GM19023 (cell line): ENCODE measurements around the gene TSEN54.
"Not testable (repeated sequence)": the region's sequence is repeated elsewhere in the genome, so short reads cannot be mapped to it uniquely, and the experiment has no call there.

Experiments used
- ATAC-seq: cut with Tn5 transposase; IDR thresholded peaks from one replicate; pipeline ENCODE4 v1.9.1; 2021; ENCODE audit warnings: mild to moderate bottlenecking, moderate library complexity; ENCODE audit not compliant: unreplicated experiment

Gene TSEN54

DNA sequence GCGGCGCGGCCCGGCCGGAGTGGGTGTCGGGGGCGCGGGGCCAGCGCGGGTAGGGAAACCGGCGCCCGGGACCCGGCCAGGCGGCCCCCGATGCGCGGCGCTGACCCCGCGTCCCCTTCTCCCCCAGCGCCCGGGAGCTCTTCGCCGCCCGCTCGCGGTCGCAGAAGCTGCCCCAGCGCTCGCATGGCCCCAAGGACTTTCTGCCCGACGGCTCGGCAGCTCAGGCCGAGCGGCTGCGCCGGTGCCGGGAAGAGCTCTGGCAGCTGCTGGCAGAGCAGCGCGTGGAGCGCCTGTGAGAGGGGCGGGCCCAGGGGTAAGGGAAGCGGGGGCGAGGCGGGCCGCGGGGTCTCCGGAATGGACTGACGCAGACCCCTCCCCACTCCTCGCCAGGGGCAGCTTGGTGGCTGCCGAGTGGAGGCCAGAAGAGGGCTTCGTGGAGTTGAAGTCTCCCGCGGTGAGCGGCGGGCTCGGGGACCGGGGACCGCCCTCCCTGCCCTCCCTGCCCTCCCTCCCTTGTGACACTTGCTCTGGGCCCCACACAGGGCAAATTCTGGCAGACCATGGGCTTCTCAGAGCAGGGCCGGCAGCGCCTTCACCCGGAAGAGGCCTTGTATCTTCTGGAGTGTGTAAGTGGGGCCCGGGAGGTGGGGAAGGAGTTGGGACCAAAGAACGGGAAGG lies 430 bp downstream of the TSEN54 start:
- ATAC-seq, result peak; percentile 17

DNA sequence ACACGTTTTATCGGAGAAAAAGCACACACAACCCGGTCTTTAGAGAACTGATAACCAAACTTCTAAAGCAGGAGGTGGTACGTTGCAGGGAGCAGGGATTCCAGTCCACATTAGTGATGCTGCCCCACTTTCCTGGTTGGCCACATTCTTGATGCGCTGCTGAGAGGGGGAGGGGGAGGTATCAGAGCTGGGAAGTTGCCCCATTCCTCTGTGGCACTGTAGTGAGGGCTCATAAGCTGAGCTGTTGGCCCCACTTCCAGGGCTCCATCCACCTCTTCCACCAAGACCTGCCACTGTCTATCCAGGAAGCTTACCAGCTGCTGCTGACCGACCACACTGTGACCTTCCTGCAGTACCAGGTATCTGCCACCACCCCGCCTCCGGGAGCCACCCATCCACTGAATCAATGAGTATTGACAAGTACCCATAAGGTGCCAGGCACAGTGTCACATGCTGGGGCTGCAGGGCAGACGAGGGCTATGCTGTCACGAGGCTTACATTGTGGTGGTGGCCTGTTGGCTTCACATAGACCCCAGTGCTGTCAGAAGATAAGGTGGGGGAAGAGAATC lies 1.1 kb downstream of the TSEN54 start:
- no peak for ATAC-seq

DNA sequence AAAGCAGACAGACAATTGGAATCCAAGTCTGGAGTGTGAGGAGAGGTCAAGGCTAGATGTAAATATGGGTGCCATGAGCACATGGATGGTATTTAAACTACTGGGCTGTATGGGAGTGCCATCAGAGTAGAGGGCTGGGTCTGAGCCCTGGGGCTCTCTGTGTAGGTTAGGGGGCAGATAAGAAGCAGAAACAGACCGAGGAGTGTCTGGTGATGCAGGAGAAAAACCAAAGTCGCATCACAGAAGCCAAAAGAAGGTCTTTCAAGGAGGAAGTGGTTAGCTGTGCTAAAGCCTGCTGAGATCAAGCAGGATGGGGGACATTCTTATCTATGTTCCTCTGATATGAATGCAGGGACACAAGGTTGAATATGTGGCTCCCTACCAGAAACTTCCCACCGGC lies 1.9 kb downstream of the TSEN54 start:
- no peak for ATAC-seq

DNA sequence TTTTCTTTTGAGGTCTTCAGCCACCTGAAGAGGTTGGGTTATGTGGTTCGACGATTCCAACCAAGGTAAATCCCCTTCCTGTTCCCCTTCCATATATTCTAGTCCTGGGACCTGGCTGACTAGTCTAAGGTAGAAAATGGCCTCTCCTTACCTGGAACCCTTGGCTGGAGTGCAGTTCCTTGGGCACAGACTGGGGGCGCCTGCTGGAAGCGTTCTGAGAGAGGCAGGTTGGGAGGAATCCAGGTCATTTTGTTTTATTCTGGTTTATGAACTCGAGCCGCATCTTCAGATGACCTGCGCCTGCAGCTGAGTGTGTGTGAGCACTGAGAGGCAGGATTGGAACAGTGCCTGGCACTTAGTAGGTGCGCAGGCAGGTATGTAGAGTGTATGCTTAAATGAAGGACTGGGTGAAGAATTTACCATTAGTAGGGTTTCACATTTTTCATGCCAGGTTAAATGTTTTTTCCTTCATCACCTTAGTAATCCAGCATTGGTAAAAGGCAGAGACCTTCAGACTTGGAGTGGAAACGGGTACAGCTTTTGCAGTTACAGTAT lies 2.7 kb downstream of the TSEN54 start:
- ATAC-seq, result no peak

DNA sequence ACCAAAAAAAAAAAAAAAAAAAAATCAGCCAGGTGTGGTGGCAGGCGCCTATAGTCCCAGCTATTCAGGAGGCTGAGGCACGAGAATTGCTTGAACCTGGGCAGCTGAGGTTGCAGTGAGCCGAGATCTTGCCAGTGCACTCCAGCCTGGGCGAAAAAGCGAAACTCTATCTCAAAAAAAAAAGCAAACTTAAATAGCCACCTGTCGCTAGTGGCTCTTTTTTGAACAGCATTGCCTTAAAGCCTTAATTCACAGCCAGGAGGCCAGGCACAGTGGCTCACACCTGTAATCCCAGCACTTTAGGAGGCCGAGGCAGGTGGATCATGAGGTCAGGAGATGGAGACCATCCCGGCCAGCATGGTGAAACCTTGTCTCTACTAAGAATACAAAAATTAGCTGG lies 4.1 kb downstream of the TSEN54 start:
- not testable (repeated sequence) for ATAC-seq

DNA sequence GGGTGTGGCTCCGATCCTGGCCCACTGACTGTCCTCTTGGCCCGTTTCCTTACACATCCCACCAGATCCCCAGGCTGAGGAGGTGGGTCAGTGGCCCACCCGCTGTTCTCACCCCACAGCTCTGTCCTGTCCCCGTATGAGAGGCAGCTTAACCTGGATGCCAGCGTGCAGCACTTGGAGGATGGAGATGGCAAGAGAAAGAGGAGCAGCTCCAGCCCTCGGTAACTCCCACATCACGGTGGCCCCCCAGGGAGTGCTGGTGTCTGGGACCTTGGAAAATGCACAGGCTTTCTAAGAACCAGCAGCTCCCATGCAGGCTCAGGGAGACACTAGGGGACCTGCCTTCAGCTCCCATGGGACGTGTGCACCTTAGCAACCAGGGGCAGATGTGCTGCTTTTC lies 5.0 kb downstream of the TSEN54 start:
- no peak for ATAC-seq

DNA sequence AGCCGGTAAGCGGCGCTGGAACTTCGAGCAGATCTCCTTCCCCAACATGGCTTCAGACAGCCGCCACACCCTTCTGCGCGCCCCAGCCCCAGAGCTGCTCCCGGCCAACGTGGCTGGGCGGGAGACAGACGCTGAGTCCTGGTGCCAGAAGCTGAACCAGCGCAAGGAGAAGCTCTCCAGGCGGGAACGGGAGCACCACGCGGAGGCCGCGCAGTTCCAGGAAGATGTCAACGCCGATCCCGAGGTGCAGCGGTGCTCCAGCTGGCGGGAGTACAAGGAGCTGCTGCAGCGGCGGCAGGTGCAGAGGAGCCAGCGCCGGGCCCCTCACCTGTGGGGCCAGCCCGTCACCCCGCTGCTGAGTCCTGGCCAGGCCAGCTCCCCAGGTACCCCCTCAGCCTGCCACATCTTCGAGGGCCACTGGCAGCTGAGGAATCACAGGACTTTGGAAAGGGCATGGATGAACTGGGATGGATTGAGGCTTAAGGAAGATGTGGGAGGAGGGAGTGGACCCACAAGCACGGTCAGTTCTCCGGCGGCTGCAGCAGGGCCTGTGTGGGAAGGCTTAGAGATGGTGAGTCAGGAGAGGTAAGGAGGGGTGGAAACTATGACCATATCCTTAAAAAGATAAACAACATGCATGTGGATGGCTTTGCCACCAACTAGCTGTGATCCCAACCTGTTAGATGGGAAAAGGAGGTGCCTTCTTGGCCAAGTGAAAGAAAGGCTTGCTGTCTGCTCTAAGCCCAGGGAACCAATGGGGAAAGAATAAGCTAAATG lies 5.8 kb downstream of the TSEN54 start:
- no peak for ATAC-seq

DNA sequence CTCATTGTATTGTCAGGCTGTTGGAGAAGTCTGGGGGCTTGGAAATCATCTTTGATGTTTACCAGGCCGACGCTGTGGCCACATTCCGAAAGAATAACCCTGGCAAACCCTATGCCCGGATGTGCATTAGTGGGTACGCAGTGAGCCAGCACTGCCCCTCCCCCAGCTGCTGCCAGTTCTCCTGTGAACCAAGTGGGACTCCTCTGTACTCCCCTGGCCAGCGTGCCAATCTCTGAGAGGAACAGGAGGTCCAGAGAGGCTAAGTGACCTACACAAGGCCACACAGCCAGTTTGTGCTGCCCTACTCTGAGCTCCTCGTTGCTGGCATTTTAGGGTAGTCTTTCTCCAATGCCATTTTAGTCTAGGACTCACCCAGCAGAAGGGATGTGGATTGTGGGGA lies 7.3 kb downstream of the TSEN54 start:
- ATAC-seq, result no peak

DNA sequence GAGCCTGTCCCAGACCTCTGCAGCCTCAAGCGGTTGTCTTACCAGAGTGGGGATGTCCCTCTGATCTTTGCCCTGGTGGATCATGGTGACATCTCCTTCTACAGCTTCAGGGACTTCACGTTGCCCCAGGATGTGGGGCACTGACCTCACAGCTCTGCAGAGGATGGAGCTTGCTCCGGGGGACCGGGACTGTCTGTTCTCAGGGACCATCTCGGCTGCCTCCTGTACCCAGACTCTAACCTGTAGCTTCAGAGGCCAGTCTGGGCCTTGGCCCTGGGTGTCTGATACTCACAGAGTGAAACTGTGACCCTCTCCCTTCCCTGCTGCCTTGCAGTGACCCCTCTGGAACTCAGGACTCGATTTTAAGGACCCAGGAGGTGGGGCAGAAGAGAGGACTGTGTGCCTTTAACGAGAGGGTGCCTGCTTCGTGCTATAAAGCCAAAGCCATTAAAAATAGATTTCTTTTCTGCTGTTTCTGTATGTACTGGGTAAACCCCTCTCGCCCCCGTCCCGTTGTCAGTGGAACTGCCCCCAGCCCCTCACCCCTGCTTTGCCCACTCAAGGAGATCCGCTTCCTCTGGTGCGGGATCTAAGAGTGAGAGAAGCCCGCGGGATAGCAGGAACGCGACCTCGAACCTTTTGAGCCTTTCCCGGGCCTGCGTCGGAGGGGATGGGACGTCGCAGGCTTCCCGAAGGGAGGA lies 8.1 kb downstream of the TSEN54 start:
- no peak for ATAC-seq

DNA sequence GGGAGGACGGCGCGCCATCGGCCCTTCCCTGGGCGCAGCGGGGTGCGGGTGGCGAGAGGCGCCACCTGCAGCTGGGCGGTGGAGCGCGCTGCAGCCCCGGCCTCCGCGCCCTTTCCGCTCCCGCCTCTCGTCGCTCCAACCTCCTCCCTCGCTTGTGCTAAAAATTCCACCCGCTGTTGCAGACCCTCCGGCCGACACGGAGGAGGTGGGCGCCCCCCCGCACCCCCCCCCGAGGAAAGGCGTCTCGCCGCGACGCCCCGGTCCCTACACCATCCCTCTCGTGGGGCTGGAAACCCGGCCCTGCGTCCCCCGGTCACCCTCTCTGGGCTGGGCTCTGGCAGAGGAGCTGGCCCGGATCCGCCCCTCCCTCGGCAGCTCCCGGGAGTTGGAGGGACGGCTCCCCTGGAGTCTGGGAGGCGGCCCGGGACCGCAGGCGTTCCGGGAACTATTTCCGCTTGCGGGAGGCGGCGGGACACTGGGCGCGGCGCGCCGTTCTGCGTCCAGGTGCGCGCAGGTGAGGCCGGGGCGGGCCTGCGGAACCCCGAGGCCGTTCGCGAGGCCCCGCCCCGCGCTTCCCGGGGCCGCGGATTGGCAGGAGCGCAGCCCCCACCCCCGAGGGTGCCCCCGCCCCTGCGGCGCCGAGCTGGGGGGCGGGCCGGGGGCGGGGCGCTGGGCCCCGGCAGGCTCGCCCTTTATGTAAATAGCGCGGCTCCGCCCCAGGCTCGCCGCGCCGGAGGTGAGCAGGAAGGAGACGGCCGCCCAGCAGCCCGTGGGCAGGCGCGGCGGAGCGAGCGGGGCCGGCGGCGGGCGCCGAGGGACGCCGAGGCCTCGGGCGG lies 8.9 kb downstream of the TSEN54 start, which contains the start of gene LLGL2:
Gene LLGL2, plus strand, starts transcription at position 728 of the 836 bp plus-strand sequence. CDS start 17,730 bp downstream, outside the sequence.
- peak; percentile 86 for ATAC-seq

DNA sequence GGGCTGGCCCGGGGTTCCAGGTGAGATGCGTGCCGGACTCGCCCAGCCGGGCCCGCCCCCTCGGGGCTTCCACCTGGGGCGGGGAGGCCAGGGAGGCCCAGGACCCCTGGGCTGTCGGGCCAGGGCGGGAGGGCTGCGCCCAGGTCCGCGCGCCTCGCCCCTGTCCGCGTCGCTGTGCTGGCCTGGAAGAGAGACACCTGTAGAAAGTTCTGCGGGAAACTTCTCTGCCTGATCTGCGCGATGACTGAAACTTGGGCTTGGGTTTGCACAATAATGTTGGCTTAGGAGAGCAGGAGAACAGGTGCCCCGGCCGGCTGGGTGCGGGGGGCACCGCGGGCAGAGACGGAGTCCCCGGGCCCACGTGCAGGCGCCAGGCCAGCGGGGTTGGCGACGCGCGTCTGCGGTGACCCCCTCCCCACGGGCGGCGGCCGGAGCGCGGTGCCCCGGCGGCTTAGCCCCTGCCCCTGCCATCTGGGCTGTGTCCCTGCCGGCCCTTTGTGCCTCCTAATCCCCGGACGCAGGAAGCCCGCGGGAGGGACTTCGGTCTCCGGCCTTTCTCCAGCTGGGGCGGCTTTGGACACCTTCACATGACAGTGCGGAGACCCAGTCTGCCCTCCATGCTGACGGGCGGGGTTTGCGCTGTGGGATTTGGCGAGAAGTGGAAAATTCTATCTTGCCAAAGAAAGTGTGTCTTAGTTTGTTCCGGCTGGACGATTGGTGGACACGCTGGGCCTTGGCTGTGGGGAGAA lies 9.7 kb downstream of the TSEN54 start:
- ATAC-seq, result no peak

DNA sequence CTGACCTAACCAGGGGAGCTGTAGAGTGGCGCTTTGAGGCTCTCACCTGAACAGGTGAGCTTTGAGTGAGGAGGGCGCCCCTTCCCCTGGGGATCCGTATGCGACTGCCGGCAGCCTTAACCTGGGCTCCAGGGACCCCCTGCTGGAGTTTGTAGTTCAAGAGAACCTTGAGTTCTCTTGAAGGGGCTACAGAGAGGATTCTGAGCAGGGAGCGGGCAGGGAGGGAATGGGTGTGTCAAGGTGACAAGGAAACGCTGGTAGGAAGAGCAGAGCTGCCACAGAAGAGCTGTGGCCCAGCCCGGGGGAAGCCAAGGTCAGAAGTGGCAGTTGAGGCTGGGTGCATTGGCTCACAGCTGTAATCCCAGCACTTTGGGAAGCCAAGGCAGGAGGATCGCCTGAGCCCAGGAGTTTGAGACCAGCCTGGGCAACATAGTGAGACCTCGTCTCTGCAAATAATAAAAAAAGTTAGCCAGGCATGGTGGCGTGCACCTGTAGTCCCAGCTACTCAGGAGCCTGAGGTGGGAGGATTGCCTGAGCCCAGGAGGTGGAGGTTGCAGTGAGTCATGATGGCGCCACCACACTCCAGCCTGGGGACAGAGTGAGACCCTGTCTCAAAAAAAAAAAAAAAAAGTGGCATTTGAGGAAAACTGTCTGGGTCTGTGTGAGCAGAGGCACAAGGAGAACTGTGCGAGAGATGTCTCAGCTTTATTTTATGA lies 10.4 kb downstream of the TSEN54 start:
- ATAC-seq, result no peak

DNA sequence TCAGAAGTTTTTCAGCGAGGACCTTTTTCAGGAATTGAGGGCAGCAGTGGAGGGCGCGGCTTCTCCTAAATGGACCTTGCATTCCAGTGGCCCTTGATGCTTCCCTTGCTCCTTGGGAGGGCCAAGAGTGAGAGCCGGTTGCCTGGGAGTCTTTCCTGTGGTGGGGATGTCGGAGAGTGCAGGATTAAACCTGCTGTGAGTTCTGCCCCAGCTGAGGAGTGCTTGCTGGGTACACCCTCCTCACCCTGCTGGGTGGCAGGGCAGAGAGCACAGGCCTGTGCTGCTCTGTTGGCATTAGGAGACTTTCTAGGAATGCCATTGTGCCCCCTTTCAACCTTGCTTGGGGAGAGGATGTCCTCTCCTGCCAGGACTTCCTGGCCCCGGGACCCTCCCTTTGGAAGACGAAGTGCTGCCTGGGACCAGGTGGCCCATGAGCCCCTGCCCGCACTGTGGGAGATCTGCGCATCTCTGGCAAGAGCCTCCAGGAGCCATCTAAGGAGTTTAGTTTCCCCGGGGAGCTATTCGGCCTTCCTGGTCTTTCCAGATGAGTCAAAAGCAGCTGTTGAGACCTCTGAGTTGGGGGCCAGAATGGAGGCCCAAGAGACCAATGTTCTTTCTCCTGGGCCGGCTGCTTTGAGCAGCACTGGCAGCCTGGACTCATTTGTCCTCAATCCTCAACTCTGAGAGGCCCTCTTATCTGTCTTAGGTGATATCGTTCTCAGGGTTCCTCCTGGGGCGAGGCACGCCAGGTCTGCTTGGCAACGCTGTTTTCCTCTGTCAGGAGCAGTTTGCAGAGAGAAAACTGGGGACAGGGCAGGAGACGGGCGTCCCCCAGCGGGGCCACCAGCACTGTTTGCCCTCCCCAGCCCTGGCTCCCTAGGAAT lies 14.8 kb downstream of the TSEN54 start:
- no peak for ATAC-seq

DNA sequence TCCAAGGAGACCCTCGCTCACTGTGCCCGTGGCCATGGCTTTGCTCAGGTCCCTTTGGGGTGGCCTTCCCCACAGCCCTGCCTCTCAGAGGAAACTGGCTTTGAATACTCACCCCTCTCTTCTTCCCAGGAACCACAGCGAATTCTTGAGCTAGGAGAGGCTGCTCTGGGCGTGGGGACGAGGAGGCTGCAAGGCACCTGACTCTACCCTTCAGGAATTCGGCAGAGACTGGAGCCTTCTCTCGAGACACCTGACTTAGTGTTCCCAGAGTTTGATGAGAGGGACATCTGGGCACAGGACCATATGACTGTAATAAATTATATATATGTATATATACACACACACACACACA lies 15.4 kb downstream of the TSEN54 start:
- ATAC-seq, result no peak

DNA sequence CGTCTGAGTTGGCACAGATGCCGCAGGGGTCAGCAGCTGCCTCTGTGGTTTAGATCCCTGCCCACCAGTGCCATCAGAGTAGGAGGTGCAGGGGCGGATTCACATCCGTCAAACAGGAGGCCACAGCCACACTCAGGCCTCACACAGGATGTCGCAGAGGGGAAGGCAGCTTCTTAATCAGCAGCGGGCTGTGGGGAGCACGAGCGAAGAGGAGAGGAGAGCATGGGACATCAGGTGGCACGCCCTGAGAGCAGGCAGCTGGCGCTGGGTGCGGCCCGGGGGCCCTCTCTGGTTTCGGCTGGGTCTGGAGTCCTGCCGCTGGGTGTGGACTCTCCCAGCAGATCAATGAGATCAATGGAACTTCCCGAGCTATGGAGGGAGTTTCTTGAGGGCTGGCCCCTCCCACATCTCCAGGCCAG lies 18.8 kb downstream of the TSEN54 start:
- no peak for ATAC-seq

DNA sequence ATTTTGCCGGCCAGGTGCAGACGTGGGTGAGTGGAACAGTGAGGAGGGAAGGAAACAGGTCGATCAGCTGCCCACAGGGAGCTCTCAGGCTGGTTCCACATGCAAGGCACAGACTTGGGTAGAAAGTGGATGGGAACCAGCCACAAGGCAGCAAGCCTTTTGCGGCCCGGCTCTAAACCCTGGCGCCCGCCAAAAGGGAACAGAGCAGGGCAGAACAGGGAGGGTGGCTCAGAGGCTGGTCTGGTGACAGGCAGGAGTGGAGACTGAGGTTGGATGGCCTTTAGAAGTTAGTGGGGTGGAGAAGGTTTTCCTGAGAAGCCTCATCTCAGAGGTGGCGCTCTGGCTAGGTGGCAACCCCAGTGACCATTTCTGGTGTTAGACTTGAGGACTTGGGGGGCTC lies 19.5 kb downstream of the TSEN54 start:
- ATAC-seq, result no peak

DNA sequence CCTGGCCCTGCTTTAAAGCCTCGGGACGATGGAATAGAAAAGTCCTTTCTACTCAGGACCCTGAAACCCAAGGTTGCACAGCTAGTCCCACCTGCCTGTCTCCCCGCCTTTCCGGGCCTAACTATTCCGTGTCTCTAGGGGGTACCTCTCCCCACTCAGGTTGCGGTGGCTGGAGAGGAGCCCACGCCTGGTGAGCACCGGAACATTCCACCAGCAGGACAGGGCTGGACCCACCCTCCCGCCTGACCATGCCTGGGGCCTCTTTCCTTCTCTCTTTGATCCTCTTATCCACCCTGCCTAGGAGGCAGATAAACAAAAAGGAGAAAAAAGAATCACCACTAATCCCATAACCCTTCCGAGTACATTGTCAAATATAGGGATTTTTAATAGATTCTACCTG lies 20.0 kb downstream of the TSEN54 start:
- no peak for ATAC-seq
